ENCODE measurements around the gene SRMS.
"Not testable (repeated sequence)": the region's sequence is repeated elsewhere in the genome, so short reads cannot be mapped to it uniquely, and the experiment has no call there.

The SRMS gene

DNA sequence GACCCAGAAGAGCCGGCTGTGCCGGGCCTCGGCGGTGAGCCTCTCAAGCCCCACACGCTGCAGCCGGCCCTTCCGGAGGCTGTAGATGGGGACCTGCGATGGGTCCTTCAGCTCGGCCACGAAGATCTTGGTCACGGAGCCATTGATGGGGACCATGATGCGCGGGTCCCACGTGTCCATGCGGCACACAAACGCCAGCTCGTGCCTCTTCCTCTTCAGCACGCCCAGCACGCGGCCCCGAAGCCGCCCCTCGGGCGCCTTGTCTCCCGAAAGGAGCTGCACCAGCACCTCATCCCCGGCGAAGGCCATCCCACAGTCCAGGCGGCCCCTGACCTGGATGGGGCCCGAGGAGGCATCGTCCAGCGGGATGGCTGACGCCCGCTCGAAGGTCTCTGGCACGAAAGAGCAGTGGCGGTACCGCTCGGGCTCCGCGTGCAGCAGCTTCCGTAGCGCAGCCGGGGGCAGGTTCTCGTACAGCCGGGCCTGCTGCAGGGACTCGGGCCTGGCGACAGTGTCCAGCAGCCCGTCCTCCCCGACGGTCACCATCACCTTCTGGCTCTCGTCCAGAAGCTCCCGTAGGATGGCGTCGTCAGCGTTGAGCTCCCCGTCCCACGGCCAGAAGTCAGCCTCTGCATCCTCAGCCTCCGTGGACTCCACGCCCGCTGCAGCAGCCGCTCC is 17.6 kb upstream of the SRMS start:
- DNase-seq, result no peak

DNA sequence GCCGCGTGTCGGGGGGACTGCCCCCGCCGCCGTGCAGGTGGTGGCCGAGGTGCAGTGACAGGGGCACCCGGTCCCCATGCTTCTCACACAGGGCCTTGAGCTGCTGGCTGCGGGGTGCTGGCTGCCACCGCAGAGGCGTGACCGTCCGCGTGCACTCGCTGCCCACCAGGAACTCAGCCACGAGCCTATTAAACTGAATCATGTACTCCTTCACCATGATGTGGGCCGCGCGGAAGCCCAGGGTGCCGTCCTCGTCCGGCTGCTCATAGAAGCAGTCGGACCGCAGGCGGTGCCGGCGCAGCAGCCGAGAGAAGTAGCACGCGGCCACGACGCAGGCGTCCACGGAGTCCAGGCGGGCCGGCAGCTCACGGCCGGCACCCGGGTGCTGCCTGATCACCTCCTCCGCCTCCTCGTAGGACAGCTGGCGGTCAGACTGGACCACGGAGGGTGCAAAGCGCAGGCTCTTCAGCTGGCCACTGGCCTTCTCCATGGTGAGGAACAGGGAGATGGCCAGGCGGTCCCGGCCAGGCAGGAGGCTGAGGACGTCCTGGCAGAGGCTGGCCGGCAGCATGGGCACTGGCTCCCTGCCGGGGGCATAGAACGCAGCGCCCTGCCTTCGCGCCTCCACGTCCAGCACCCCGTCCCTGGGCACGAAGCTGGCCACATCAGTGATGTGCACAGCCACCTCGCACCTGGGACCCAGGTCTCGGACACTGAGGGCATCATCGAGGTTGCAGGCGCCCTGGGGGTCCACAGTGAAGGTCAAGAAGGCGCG is 16.7 kb upstream of the SRMS start:
- no peak for DNase-seq

DNA sequence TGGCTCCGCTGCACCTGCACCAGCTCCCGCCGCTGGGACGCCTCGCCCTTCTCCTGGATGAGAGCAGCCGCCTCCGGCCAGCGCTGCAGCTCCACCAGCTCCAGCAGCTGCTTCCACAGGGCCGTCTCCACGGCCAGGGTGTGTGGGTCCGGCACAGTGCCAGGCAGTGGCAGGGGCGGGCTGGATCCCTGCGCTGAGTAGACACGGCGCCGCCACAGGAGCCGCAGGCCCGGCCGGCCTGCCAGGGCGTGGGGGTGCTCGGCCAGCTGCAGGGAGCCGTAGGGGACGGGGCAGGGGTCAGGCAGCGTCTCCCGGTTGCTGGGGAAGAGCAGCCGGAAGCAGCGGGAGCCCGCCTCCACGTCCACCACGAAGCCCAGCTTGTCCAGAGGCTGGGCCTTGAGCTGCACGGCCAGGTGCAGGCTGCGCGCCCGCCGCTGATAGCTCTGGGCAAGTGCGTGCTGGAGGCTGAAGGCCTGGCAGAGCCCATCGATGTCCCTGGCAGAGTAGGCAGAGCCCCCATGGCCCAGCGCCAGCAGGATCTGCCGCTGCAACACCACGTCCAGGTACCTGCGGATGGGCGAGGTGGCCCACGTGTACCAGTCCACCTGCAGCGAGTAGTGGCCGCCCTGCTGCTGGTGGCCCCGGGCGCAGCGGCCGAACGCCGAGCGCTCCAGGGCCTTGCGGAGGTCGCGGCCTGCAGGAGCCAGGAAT is 15.8 kb upstream of the SRMS start:
- no peak for DNase-seq

DNA sequence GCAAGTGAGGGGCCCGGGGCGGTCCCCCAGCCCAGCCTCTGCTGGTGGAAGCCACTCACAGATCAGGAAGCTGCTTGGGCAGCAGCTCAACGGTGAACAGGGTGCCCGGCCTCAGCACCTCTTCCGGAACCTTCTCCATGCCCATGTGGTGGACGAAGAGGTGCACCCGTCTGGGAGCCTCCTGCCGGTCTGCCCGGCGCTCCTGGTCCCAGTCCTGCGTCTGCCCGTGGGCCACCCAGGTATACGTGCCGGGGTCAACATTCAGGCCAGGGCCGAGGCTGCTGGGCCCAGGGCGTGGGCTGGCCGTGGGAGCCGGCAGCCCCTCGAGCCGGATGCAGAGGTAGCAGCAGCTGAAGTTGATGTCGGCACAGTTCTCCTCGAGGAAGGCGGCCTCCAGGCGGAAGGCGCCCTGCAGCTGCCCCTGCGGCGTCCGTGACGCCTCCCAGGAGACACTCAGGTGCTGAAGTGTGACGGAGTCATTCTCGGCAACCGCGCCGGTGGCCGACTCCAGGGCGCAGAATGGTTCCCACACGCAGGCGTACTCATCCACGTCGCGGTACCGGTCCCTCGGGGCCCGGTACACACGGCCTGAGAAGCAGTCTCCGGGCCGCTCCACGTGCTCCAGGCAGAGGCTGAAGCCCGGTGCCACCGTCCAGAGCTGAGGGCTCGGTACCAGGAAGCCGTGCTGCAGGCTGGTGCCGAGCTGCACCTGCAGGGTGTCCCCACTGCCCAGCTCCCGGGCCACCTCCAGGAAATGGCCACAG is 15.1 kb upstream of the SRMS start:
- DNase-seq, result no peak

DNA sequence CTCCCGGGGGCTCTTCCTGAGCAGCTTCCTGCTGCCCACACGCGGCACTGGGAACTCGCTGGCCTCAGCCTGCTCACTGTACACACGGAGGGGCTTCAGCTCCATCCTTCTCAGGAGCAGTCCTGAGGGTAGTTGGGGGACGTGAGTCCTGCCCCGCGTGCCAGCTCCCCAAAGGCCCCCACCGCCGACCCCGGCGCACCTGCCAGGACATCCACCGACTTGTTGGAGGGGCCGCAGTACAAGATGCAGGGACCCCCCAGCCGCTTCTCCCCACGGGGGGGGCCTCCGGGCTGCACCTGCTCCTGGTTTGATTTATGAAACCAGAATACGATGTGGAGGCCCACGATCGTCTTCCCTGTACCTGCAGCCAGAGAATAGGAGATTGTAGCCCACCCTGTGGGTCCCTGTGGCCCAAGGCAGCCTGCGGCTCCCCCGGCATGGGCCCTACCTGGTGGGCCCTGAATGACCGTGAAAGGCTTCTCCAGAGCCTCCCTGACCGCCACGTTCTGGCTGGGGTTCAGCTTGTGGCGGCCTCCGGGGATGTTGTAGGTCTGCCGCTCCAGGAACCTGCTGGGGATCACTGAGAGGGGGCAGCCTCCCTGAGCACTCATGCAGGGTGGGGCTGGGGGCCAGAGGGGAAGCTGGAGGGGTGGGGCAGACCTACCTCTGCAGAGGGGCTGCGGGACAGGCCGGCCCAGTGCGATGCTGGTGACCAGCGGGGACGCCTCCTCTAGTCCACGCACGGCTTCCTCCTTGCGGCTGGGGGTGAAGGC is 14.3 kb upstream of the SRMS start:
- DNase-seq, result no peak

DNA sequence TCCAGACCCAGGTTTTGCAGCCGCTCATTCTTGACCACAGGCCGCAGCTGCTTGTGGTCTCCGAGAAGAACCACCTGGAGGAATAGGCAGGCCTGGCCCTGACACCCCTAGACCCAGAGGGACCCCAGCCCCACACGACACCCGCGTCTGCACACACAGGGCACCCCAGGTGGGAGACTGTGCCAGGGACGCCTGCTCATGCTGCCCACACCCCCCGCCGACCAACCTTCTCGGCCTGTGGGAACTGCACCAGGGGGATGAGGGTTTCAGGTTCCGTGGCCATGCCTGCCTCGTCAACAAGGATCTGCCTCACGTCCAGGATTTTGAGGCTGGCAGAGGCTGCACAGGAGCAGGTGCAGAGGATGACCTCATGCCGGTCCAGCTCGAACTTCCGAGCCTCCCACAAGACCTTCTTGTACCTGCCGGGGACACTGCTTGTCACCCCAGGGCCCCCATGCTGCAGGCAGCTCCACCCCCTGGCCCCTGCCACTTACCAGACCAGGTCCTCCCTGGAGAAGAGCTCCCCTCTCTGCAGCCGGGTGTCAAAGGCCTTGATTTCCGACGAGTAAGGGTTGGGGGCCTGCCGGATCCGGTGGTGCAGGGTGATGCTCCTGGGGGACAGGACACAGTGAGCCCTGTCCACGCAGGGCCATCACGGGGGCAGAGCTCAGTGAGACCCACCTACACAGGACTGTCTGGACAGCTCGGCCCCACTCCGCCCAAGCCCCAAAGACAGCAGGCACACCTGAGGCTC is 13.5 kb upstream of the SRMS start:
- DNase-seq, result no peak

DNA sequence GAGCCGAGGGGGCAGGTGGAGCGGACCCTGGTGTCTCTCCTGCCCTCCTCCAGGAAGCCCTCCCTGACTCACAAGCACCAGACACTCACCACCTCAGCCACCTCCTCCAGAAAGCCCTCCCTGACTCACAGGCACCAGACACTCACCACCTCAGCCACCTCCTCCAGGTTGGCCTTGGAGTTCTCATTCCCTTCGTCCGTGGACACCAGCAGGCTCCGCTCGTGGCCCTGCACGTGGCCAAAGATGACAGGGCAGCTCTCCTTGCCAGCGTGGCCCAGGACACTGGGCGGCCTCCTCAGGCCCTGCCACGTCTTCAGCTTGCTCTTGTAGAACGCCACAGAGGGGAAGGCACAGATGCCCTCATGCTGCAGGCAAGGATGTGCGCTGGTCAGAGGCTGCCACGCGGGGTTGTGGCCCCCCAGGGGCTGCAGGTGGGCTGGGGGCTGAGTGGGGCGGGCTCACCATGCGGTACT is 12.8 kb upstream of the SRMS start:
- no peak for DNase-seq

DNA sequence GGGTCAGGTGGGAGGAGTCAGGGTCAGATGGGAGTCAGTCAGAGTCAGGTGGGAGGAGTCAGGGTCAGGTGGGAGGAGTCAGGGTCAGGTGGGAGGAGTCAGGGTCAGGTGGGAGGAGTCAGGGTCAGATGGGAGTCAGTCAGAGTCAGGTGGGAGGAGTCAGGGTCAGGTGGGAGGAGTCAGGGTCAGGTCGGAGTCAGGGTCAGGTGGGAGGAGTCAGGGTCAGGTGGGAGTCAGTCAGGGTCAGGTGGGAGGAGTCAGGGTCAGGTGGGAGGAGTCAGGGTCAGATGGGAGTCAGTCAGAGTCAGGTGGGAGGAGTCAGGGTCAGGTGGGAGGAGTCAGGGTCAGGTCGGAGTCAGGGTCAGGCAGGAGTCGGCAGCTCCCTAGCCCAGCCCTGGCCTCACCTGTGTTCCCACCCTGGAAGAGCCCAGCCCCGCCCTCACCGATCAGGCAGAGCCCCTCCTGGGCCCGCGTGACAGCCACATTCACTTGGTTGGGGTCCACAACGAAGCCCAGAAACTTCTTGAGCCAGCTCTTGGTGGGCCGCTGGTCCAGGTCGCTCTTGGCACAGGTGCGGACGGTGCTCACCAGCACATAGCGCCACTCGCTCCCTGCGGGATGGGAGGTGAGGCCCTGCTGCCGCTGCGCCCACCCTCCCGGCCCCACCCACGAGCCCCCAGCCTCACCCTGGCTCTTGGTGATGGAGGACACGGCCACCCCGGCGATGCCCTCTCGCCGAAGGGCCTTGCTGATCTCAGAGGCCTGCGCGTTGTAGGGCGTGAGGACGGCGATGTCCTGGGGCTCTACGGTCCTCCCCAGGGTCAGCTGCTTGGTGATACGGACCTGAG is 12.2 kb upstream of the SRMS start:
- not testable (repeated sequence) for DNase-seq

DNA sequence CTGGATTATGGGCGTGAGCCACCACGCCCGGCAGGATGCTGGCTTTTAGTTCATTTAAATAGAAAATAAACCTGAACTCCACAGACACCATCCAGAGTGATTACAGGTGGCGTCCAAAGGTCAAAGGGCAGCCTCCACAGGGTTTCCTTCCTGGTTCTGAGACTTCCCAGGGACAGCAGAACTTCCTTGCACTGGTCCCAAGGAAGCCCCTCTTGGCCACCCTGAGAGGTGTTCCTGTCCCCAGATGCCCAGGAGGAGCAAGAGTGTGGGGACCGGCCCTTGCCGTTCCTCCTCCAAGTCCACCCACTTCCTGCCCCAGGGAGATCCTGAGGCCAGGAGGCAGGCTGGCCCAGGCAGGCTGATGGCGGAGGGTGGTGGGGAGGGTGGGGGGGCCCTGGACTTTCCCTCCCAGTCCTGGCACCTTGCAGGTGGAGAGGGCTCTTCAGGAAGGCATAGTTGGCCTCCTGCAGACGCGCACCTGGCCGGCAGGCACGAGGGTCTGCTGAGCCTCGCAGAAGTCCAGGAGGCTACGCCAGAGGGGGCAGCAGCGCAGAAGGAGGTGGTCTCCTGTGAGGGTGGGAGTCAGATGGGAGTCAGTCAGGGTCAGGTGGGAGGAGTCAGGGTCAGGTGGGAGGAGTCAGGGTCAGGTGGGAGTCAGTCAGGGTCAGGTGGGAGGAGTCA is 11.4 kb upstream of the SRMS start:
- no peak for DNase-seq

DNA sequence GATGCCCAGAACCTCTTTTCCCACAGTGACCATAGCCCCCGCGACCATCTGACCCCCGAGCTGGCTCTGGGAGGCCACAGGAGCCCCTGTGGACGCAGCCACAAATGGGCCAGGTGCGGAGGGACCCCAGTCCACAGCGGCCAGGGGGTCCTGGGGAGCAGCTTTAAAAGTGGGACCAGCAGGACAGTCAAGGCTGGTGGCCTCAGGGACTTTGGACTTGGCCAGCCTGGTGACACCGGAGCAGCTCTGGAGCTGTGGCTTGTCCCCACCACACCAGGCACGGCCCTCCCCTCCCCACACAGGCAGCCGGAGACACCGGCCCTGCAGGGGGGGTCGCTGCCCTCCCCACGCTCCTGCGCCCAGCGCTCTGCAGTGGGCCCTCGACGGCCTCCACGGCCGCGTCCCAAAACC is 9.9 kb upstream of the SRMS start:
- no peak for DNase-seq

DNA sequence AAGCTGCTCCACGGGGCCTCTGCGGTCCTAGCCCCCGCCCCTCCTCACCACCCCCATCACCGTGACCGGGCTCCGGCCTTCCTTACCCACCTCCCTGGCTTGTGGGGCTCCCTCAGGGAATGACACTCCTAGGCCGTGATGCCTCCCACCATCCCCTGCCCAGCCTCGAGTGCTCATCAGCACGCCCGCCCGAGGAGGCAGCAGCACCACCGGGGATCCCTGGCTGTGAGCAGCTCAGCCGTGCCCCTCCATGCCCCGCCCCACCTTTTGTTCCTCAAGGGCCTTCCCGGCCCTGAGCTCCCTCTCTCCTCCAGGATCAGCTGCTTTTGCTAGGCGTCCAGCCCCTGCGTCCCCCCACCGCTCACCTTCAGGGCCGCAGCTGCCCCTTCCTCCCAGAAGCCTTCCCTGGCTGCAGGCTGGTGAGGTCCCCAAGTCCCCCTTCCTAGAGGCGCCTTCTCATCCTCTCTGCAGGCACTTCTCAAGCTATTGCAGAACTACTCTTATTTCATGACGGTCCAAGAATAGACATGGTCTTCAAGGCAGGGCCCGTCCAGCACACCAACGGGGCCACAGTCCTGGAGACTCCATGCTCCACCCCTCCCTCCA is 9.4 kb upstream of the SRMS start:
- DNase-seq, result no peak

DNA sequence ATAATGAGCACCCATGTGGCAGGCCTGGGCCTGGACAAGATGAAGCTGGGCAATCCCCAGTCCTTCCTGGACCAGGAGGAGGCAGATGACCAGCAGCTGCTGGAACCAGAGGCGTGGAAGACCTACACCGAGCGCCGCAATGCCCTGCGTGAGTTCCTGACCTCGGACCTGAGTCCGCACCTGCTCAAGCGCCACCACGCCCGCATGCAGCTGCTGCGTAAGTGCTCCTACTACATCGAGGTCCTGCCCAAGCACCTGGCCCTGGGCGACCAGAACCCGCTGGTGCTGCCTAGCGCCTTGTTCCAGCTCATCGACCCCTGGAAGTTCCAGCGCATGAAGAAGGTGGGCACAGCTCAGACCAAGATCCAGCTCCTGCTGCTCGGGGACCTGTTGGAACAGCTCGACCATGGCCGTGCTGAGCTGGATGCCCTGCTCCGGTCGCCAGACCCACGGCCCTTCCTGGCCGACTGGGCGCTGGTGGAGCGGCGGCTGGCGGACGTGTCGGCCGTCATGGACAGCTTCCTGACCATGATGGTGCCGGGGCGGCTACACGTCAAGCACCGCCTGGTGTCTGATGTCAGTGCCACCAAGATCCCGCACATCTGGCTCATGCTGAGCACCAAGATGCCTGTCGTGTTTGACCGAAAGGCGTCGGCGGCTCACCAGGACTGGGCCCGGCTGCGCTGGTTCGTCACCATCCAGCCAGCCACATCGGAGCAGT is 8.3 kb upstream of the SRMS start:
- DNase-seq, result peak; percentile 60

DNA sequence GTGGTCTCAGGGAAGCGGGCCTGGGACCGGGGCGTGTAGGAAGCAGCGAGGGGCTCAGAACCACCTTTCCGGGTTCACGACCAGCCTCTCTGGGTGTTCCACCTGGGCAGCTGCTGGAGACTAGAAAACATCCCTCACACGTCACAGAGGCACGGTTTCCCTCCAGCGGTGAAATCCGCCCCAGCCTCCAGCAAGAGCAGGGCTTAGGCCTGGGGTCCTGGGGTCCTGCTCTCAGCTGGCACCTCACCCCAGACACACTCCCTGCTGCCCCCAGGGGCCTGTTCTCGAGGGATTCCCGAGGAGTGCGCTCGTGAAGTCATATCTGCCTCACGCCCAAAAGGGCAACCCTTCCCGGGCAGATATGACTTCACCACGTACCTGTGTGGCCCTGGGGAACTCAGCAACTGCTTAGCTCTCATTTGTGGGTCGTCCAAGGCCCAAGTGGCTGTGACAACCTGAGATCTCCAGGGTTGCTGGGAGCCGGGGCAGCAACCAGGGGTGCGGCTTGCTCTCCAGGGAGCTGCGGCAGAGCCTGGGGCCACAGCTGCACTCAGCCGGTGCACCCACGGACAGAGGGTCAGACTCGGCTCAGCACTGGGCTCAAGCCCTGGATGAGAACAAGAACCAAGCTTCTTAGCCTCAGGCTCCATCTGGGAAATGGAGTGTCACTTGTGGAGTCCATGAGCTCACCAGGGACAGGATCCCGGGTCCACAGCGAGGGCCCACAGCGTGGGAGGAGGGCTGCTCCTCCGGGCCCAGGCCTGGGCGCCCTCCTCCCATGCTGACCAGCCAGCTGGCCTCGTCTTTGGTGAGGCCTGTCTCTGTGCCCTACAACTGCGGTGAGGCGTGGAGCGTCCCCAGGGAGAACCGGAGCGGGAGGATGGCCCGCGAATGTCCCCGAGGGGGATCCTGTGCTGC is 7.1 kb upstream of the SRMS start:
- no peak for DNase-seq

DNA sequence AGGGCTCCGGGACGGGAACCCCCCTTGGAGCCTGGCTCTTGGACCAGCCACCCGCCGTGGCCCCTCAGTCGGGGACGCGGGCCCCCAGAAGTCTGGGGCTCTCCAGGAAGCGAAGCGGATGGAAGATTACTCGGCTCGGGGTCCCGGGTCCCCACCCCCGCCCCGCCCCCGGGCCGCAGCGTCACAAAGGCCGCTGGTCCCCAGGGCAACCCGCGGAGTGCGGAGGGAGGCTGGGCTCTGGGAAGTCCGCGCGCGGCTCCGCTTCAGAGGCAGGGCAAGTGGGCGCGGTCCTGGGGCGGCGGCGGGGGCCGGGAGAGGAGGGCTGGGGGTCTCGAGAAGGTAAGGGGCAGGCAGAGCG is 6.4 kb upstream of the SRMS start, which contains the start of gene FNDC11:
TSS of gene FNDC11 (plus strand) at position 227 of the 358 bp plus-strand sequence. CDS start 1,505 bp downstream, outside the sequence.
- DNase-seq, result no peak

DNA sequence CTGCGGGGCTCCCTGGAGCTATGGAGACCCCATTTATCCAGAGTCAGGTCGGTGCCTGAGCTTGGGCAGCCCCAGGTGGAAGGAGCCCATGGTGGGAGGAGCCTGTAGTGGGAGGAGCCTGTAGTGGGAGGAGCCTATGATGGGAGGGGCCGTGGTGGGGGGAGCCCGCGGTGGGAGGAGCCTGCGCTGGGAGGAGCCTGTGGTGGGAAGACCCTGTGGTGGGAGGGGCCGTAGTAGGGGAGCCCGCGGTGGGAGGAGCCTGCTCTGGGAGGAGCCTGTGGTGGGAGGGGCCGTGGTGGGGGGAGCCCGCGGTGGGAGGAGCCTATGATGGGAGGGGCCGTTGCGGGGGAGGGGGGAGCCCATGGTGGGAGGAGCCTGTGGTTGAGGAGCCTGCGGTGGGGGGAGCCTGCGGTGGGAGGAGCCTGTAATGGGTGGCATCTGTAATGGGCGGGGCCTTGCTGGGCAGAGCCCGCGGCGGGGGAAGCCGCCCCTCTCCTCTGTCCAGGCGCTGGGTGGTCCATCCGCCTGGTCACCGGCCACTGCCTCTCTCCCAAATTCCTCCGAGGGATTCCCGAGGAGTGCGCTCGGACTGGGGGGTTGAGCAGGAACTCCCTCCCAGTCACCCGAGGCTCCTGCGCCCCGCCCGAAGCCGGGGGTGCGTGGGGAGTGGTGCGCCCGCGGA is 5.8 kb upstream of the SRMS start:
- DNase-seq, result no peak

DNA sequence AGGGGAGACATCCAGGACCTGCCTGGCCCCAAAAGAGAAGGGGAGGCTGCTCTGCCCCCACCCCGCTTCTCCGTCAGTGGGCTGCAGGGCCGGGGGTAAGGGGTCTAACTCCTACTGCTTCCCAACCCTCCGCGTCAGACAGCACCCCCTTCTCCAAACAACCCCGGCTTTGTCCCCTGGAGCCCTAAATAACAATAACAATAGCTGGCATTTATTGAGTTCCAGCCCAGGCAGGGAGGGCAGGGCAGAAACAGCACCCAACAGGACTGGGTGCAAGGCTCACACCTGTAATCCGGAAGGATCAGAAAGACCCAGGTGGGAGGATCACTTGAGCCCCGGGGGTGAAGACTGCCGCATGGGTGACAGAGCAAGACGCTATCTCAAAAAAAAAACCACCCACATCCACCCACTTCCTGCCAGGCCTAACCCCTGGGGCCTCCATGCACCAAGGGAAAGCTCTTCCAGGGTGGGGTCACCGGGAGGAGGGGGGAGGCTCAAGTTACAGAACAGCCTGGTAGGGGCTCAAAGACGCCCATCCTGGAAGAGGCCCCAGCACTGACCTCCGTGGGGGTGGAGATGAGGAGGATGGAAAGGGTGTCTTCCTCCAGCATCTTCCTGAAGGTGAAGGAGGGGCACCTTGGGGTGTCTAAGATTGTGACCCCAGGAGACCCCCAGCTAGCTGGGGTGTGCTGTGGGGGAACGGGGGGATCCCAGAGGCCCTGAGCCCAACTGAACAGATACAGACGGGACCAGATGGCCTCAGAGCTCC is 5.1 kb upstream of the SRMS start:
- DNase-seq, result no peak
